GM23338 (cell line): ENCODE results near the gene AQP6.

Source experiments
- CREB1 ChIP-seq: fragments of 250-450 bp; sonication (Bioruptor Pico); IDR thresholded peaks from 2 replicates; pipeline ENCODE4 v1.5.0; 2020; ENCODE audit warnings: low read depth, mild to moderate bottlenecking, moderate library complexity
- EZH2 ChIP-seq: fragments of 200-600 bp; sonication (generic); IDR thresholded peaks from one replicate; pipeline ENCODE4 v1.8.0; 2017; ENCODE audit warnings: antibody characterized with exemption, mild to moderate bottlenecking, low read depth; ENCODE audit not compliant: unreplicated experiment
- EZH2phosphoT487 ChIP-seq: fragments of 200-600 bp; sonication (generic); IDR thresholded peaks from one replicate; pipeline ENCODE4 v1.8.1; 2018; ENCODE audit warnings: antibody characterized with exemption; ENCODE audit not compliant: unreplicated experiment
- JUNB ChIP-seq: IDR thresholded peaks from one replicate; pipeline ENCODE4 v1.6.1; 2016; ENCODE audit warnings: antibody characterized with exemption; ENCODE audit not compliant: unreplicated experiment
- POLR2AphosphoS5 ChIP-seq: IDR thresholded peaks from 2 replicates; pipeline ENCODE4 v1.6.1; 2016; ENCODE audit warnings: antibody characterized with exemption, low read depth
- ZNF114 ChIP-seq: fragments of 250-450 bp; sonication (Bioruptor Pico); IDR thresholded peaks from 2 replicates; pipeline ENCODE4 v1.5.0; 2020; ENCODE audit warnings: mild to moderate bottlenecking, moderate library complexity
- ZNF462 ChIP-seq: fragments of 250-450 bp; sonication (Bioruptor Pico); IDR thresholded peaks from 2 replicates; pipeline ENCODE4 v1.5.0; 2020; ENCODE audit warnings: mild to moderate bottlenecking, moderate library complexity
- TF ChIP-seq, protein P1 (sequence below), 2 experiments: fragments of 200-600 bp in 1 of 2; sonication (generic) in 1 of 2; conservative IDR thresholded peaks; 2 replicates each; pipeline versions ENCODE4 v1.5.1 to v1.6.1; 2016 to 2017; ENCODE audit warnings: antibody characterized with exemption in 2 of 2, low read depth in 2 of 2, mild to moderate bottlenecking in 2 of 2, moderate library complexity in 1 of 2
- TF ChIP-seq, protein P2 (sequence below): IDR thresholded peaks from one replicate; pipeline ENCODE4 v1.6.1; 2018; ENCODE audit warnings: antibody characterized with exemption; ENCODE audit not compliant: unreplicated experiment
- TF ChIP-seq, protein P3 (sequence below): IDR thresholded peaks from 2 replicates; pipeline ENCODE4 v1.6.1; 2016; ENCODE audit warnings: antibody characterized with exemption

DNA sequence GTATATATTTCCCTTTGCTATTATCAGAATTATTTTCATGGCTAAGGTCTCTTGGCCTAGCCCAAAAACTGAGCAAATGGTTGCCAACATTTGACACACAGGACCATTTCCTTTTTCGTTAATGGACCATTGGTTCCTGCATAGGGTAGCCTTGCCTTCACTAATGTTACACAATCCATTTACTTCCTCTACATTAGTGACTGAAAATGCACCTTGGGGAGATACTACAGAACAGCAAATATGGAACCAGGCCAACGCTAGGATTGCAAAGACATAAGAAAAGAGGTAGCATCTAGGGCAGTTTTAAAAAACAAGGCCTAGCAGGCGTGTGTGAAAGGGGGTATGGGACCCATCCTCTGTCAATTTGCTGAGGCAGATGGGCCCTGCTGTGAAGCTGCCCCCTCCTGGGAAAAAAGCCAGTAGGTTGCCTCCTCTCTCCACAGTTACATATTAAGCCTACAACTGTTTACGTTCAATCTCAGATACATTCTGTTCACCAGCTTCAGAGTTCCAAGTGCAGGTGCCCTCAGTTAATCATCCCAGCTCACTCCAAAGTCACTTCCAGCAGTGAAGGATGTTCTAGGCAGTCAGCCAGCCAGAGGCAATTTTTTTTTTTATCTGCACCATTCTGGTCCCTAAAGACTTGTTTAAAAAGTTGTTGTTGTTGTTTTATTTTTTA lies 15.0 kb downstream of the AQP6 start:
- TF ChIP-seq EZH2phosphoT487 (no peak), POLR2AphosphoS5 (no peak), CREB1 (CRISPR knock-in tag) (no peak), EZH2 (no peak), JUNB (no peak), ZNF462 (CRISPR knock-in tag) (no peak), ZNF114 (CRISPR knock-in tag) (no peak)
- TF ChIP-seq, protein P1, sequence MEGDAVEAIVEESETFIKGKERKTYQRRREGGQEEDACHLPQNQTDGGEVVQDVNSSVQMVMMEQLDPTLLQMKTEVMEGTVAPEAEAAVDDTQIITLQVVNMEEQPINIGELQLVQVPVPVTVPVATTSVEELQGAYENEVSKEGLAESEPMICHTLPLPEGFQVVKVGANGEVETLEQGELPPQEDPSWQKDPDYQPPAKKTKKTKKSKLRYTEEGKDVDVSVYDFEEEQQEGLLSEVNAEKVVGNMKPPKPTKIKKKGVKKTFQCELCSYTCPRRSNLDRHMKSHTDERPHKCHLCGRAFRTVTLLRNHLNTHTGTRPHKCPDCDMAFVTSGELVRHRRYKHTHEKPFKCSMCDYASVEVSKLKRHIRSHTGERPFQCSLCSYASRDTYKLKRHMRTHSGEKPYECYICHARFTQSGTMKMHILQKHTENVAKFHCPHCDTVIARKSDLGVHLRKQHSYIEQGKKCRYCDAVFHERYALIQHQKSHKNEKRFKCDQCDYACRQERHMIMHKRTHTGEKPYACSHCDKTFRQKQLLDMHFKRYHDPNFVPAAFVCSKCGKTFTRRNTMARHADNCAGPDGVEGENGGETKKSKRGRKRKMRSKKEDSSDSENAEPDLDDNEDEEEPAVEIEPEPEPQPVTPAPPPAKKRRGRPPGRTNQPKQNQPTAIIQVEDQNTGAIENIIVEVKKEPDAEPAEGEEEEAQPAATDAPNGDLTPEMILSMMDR (conservative IDR thresholded peaks at IDR 0.05; ENCODE audit: low read depth in 2 of 2): no peak
- TF ChIP-seq, protein P2, sequence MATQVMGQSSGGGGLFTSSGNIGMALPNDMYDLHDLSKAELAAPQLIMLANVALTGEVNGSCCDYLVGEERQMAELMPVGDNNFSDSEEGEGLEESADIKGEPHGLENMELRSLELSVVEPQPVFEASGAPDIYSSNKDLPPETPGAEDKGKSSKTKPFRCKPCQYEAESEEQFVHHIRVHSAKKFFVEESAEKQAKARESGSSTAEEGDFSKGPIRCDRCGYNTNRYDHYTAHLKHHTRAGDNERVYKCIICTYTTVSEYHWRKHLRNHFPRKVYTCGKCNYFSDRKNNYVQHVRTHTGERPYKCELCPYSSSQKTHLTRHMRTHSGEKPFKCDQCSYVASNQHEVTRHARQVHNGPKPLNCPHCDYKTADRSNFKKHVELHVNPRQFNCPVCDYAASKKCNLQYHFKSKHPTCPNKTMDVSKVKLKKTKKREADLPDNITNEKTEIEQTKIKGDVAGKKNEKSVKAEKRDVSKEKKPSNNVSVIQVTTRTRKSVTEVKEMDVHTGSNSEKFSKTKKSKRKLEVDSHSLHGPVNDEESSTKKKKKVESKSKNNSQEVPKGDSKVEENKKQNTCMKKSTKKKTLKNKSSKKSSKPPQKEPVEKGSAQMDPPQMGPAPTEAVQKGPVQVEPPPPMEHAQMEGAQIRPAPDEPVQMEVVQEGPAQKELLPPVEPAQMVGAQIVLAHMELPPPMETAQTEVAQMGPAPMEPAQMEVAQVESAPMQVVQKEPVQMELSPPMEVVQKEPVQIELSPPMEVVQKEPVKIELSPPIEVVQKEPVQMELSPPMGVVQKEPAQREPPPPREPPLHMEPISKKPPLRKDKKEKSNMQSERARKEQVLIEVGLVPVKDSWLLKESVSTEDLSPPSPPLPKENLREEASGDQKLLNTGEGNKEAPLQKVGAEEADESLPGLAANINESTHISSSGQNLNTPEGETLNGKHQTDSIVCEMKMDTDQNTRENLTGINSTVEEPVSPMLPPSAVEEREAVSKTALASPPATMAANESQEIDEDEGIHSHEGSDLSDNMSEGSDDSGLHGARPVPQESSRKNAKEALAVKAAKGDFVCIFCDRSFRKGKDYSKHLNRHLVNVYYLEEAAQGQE: no peak
- TF ChIP-seq, protein P3, sequence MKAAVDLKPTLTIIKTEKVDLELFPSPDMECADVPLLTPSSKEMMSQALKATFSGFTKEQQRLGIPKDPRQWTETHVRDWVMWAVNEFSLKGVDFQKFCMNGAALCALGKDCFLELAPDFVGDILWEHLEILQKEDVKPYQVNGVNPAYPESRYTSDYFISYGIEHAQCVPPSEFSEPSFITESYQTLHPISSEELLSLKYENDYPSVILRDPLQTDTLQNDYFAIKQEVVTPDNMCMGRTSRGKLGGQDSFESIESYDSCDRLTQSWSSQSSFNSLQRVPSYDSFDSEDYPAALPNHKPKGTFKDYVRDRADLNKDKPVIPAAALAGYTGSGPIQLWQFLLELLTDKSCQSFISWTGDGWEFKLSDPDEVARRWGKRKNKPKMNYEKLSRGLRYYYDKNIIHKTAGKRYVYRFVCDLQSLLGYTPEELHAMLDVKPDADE: no peak
